ENCODE measurements around the gene WDR6.
"Not testable (repeated sequence)": the region's sequence is repeated elsewhere in the genome, so short reads cannot be mapped to it uniquely, and the experiment has no call there.

The WDR6 gene

DNA sequence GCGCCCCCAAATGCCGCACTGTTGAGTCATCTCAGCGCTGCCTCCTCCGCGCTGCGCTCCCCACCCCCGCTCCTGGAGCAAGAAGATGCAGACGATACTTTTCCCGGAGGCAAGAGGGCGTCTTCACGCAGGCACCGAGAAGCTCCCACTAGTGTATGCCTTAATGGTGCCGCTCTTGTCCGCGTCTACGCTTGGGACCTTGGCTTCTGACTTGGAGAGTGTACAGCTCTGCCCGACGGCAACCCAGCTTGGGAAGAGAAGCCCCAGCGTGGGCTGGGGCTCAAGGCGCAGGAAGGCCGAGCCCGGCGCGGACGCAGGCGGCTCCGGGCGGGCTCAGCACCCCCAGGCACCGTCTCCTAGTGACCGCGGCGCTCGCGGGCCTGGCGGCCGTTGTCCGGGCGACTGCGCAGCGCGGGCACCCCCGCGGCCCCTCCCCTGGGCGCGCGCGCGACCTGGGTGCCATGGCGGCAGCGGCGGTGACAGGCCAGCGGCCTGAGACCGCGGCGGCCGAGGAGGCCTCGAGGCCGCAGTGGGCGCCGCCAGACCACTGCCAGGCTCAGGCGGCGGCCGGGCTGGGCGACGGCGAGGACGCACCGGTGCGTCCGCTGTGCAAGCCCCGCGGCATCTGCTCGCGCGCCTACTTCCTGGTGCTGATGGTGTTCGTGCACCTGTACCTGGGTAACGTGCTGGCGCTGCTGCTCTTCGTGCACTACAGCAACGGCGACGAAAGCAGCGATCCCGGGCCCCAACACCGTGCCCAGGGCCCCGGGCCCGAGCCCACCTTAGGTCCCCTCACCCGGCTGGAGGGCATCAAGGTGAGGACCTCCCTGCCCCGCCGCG, 17.2 kb upstream of the WDR6 start, which contains the start of gene P4HTM:
Gene P4HTM, plus strand, starts transcription at position 446 of the 840 bp plus-strand sequence. Its CDS starts 16 bp downstream, at position 462.
- in situ Hi-C loops (cut with MboI; ENCODE audit: low sequenced_read_pairs) = no loop called here

DNA sequence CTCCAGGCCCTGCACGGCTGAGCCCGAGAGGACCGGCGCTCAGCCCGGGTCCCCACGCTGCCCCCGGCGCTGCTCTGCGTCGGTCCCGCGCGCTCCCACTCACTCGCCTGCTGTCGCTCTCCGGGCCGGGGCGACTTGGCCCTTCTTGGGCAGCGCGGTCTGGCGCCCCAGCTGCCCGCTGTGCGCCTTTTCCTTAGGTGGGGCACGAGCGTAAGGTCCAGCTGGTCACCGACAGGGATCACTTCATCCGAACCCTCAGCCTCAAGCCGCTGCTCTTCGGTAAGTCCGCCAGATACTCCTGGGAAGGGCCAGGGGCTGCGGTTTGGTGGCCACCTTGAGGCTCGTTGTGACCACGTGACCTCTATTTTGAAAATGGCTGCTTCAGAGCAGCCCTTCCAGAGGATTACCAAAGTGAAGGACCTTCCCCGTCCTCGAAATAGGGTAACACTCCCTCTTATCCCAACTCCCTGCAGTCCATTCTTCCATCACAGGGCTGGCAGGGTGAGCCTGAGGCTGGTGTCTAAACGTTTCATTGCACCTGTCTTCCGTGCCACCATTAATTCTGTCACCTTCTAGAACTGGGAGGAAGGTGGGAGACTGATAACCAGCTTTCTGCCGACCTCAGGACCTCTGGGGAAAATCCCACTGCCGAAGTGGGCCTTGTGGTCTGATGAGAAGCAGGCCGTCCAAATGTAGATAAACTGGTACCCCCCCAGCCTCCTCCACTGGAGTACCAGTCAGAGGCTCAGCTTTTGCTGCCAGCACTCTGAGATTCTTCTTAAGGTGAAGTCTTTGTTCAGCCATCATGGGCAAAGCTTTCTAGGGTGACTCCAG, 16.3 kb upstream of the WDR6 start:
- in situ Hi-C loops (cut with MboI; ENCODE audit: low sequenced_read_pairs) = no loop called here

DNA sequence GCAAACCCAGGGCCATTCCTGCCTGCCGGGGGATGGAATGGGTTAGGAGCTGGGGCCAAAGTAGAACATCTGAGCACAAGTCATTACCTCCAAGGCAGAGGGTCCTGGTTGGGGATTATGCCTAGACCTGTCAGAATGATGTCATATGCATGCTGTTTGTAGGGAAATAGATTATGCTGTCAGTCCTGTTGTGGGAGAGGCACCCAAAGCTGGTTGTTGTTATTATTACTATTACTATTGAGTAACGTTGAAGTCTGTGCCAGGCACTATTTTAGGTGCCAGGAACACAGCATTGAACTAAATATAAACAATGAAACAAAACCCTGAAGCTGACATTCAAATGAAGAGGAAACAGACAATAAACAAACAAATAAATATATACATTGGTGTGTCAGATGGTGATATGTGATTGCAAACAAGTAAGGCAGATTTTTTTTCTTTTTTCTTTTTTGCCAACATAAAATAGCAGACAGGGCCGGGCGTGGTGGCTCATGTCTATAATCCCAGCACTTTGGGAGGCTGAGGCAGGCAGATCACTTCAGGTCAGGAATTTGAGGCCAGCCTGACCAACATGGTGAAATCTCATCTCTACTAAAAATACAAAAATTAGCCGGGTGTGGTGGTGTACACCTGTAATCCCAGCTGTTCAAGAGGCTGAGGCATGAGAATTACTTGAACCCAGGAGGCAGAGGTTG, 15.2 kb upstream of the WDR6 start:
- in situ Hi-C loops (cut with MboI; ENCODE audit: low sequenced_read_pairs) = no loop called here

DNA sequence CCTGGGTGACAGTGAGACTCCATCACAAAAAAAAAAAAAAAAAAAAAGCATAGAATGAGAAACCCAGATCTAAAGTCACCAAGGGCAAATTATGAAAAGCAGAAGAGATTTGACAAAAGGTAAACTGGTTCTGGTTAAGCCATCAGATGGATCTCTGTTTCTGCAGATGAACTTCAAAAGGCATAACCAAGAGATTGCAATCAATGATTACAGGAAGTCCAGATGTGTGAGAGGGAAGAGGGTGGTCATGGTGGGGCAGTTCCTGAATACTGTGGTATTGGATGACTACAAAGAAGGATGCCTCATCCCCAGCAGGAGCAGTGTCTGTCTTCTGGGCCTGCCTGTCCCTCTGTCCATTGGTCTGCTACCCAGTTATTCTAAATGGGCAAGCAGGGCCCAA, 13.4 kb upstream of the WDR6 start:
- in situ Hi-C loops (cut with MboI; ENCODE audit: low sequenced_read_pairs) = no loop called here

DNA sequence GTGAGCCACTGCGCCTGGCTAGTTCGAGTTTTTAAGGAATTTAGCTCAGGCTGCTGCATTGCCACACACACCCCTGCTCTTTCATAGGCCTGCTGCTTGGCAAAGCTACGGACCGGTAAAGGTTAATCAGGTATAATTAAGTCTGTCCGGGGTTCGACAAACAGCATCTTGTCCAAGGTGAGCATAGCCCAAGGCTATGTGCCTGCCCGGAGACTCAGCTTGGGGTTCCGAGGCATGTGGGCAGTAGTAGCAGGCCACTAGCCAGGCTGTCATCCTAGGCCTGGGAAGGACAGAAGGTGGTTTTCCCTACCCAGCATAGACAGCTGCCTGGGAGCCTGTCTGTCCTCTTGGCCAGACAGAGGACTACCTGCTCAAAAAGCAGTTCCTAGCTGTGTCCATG, 10.6 kb upstream of the WDR6 start:
- in situ Hi-C loops (cut with MboI; ENCODE audit: low sequenced_read_pairs) = no loop called here

DNA sequence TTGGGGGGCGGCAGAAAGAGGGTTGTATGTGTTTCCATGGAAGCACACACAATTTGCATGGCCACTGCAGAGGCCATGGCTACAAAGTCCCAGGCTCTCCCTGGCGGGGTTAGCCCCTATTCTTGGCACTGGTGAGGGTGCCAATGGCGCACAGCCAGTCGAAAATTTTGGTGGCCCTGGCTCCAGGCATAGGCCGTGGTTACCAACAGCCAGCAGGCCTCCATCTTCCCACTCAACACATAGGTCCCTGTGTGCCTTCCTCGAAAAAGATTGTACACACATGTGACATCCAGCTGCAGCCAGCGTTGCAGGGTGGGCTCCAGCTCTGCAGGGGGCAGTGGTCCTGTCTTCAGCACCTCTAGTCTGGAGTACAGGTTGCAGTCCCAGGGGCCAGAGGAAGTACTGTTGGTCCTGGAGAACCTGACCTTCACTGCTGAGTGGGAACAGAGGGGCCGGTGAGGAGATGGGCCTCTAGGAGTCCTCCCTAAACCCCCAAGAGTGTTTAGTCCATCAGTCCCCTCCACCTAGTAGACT, 10.0 kb upstream of the WDR6 start:
- in situ Hi-C loops (cut with MboI; ENCODE audit: low sequenced_read_pairs) = no loop called here

DNA sequence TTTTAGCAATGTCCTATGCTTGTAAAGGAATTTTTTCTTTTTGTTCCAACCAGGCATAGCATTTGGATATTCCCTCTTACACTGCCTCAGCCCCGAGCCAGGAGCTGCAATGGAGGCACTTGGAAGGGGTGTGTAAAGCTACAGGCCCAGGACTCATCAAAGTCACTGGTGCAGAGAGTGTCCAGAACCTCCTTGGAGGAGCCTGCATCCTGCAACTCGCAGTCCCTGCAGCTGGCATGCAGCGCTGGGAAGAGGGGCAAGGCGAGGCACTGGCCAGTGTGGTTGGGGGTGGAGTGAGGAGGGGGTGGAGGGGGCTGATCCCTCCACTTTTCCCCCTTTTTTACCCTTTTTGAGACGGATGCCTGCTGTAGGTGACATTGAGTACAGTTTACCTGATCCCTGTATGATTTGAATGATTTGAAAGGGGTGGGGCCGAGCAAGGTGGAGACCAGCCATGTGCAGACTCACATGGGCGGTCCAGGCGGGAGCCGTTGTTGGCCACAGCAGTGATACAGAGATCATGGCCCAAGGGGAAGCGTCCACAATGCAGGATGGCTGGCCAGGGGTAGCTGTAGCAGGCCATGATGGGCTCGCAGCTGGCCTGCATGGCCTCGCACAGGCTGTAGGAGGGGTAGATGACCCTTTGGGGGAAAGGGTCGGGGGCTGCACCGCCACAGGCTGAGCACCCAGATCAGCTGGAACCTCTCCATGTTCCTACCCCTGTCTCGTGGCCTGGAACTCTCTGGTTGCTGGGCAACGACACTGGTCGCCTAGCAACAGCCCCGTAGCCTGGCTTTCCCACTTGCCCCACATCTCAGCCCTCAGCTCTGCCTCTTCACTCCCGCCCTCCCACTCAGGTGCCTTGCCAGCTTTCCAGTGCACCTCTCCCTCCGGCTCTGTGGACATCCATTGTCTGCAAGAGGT, 9.2 kb upstream of the WDR6 start:
- in situ Hi-C loops (cut with MboI; ENCODE audit: low sequenced_read_pairs) = no loop called here

DNA sequence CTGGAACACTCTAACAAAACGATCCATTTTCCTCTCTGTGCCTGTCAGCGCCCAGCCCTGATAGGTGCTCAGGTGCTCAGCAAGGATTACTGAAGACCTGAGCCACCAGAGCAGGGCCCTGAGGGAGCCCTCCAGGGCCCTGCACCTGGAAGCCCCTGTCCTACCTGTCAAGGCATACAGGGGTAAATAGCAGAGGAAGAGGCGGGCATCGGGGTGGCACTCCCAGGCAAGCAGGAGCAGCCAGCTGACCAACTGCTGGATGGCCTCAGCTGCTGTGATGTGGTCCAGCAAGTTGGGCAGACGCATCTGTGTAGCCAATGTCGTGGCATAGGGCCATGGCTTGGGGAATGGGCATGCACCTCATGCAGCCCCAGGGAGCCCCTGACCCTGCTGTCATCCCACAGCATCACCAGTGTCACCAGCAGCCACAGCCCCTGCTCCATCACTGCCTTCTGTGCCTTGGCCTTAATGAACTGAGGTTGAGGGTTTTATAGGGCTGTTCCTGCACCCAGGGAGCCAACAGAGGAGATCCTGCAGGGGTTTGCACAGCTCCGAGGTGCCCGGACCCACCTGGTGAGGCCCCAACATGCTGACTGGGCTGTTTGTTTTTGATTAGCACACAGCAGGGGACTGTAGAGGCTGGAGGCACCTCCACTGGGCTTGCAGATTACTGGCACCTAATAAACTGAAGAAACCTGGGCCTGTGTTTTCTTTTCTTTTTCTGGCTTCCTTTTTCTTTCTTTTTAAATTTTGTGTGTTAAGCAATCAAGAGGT, 7.9 kb upstream of the WDR6 start:
- in situ Hi-C loops (cut with MboI; ENCODE audit: low sequenced_read_pairs) = no loop called here

DNA sequence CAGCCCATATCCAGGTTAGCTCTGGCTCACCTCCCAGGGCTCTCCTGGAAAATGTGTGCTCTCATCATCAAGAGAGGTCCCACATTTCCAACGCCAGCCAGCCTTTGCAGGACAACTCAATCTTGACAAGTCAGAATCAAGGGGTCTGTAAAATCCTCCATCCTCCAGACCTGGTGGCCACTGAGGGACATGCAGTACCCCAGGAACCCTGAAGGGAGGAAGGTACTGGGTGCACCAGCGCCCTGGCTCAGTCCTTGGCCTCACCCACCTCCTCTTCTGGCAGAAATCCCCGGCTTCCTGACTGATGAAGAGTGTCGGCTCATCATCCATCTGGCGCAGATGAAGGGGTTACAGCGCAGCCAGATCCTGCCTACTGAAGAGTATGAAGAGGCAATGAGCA, 6.0 kb upstream of the WDR6 start:
- in situ Hi-C loops (cut with MboI; ENCODE audit: low sequenced_read_pairs) = no loop called here

DNA sequence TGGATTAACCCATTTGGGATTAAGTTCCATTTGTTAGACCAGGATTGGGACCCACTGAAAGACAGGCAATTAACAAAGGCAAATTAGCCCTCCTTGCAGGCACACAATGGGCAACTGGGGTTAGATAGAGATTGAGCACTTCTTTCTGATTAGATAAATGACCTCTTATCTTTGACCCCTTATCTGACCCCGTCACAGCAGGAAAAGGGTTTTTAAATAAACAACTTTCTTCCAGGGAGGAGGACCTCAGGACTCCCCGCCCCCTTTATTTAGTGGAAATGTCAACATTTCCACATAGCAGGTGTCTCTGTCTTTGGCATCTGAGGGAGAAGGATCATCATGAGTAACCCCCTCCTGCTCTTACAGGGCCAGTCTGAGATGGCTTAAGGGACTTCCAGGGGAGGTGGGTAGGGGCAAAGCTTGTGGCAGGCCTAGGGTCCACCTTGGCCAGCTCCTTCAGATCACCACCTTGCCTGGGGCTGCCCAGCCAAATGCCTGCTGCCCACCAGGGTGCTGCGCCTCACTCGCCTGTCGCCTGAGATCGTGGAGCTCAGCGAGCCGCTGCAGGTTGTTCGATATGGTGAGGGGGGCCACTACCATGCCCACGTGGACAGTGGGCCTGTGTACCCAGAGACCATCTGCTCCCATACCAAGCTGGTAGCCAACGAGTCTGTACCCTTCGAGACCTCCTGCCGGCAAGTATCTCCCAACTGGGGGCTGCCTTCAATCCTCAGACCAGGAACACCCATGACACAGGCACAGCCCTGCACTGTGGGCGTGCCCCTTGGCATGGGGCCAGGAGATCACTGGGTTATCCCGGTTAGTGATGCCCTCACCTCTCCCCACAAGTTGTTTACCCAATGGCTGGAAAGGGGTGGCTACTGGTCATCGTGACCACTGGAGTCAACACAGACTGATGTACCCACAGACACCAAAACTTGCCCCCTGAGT, 2.6 kb upstream of the WDR6 start:
- in situ Hi-C loops (cut with MboI; ENCODE audit: low sequenced_read_pairs) = no loop called here

DNA sequence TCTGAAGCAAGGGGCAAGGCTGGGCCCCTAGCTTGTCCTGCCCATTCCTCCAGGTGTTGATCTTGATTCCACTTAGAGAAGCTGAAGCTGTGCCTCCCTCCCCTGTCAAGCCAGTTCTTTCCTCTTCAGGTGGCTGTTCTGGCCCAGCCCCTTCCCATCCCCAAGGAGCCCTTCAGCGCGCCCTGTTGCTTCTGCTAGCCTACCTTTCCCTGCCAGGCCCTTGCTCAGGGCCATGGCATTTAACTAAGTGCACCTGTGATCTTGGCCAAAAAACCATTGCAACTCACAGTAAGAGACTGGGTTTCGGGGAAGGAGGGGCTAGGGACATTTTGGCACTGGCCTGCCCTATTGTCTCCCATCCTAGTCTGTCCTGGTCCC, 1.9 kb upstream of the WDR6 start:
- in situ Hi-C loops (cut with MboI; ENCODE audit: low sequenced_read_pairs) = no loop called here

DNA sequence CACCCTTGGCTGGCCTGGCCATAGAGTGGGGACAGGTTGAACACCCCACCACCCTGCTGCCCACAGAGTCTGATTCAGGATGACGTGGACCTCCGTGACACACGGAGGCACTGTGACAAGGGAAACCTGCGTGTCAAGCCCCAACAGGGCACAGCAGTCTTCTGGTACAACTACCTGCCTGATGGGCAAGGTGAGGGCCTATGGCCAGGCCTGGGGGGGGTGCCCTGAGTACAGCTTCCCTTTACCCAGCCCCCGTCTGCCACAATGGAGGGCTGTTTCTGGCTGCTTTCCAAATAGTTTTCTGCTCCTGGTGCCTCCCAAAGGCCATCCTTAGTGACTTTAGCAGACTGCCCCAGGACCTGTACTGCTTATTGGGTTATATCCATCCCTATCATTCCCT, 1.2 kb upstream of the WDR6 start:
- in situ Hi-C loops (cut with MboI; ENCODE audit: low sequenced_read_pairs) = no loop called here

DNA sequence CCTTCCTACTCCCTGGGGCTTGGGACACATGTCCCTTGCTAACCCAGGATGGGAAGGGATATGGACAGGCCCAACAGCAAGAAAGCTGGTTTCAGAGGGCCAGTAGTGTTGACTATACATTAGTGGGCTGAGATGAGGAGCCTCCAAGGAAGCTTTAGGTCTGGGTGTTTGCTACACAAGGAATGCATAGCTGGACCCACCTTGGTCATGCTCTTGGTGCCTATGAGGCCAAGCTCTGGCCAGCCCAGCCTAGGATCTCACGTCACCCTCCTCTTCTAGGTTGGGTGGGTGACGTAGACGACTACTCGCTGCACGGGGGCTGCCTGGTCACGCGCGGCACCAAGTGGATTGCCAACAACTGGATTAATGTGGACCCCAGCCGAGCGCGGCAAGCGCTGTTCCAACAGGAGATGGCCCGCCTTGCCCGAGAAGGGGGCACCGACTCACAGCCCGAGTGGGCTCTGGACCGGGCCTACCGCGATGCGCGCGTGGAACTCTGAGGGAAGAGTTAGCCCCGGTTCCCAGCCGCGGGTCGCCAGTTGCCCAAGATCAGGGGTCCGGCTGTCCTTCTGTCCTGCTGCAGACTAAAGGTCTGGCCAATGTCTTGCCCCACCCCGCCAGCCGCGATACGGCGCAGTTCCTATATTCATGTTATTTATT, 653 bp upstream of the WDR6 start:
- in situ Hi-C loops (cut with MboI; ENCODE audit: low sequenced_read_pairs) = no loop called here

DNA sequence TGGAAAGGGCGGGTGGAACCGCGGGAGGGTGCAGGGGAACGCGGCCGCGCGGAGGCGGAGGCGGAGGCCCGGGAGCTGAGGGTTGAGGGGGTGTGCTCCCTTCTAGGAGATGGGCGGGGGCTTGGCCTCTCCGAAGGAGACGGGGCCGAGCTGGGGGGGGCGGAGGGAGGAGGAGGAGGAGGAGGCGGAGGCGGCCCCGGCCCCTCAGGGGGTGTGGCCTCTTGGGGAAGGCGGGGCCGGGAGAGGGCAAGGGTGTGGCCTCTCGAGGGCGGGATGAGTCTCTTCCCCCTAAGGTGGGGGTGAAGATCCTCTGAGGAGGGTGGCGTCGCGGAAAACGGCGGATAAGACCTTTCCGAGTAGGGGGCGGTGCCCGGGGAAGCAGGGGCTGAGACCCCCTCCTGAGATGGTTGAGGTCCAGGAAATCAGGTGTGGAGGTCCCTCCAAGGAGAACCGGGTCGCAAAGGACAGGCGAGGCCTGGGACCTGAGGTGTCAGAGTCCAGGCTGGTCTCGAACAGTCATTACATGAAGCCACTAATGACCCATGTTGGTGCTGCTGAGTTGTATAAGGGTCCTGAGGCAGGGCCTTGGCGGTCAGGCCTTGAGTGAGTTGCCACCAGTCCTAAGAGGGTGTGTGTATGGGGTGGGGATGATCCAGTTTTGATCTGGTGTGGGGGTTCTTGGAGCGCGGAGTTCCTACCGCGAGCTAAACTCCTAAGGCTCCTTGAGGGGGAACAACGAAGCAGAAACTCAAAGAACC, 759 bp downstream of the WDR6 start:
- in situ Hi-C loops (cut with MboI; ENCODE audit: low sequenced_read_pairs) = no loop called here

DNA sequence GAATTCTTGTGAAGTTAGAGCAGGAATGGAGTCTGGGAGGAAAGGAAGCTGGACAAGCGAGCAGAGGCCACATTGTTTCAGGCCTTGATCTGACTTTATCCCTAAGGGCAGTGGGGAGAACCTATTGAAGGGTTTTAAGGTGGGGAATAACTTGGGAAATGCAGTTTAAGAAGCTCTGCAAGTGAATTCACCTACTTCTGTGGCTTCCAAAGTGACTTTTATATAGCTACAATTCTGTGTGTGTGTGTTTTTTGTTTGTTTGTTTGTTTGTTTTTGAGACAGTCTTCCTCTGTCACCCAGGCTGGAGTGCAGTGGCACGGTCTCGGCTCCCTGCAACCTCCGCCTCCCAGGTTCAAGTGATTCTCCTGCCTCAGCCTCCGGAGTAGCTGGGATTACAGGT, 1.4 kb downstream of the WDR6 start:
- in situ Hi-C loops (cut with MboI; ENCODE audit: low sequenced_read_pairs) = not testable (repeated sequence)

DNA sequence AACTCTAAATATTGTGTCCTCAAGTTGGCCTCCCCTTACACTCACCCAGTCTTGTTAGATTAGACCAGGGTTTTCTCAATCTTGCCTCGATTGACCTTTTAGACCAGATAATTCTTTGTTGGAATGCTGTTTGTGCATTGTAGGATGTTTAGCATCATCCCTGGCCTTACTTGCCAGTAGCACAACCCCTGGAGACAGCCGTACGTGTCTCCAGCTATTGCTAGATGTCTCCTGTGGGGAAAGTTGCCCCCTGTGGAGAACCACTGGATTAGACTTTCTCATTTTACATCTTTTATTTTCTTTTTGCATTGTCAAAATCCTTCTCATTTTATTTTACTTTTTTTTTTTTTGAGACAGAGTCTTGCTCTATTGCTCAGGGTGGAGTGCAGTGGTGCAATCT, 2.2 kb downstream of the WDR6 start:
- in situ Hi-C loops (cut with MboI; ENCODE audit: low sequenced_read_pairs) = no loop called here

DNA sequence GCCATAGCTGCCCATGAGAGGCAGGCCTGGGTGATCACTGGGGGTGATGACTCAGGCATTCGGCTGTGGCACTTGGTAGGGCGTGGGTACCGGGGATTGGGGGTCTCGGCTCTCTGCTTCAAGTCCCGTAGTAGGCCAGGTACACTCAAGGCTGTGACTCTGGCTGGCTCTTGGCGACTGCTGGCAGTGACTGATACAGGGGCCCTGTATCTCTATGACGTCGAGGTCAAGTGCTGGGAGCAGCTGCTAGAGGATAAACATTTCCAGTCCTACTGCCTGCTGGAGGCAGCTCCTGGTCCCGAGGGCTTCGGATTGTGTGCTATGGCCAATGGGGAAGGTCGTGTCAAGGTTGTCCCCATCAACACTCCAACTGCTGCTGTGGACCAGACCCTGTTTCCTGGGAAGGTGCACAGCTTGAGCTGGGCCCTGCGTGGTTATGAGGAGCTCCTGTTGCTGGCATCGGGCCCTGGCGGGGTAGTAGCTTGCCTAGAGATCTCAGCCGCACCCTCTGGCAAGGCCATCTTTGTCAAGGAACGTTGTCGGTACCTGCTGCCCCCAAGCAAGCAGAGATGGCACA, 5.3 kb downstream of the WDR6 start:
- in situ Hi-C loops (cut with MboI; ENCODE audit: low sequenced_read_pairs) = no loop called here
